HepG2 (cell line): ENCODE data around the gene CLCN1. TPM values are rescaled to one million over a fixed set of nuclear protein-coding genes. Genes with fewer than 3 reads are reported as not detected.
A peak's percentile ranks its signal among the peaks of the same experiment; 100 is the strongest.

Experiments
- CENPBD1 ChIP-seq: sonication (generic); formaldehyde crosslinking; IDR thresholded peaks from 2 replicates; pipeline ENCODE4 v1.8.0; 2022; ENCODE audit warnings: missing genetic modification reagents, low read depth, mild to moderate bottlenecking, borderline replicate concordance
- FOSL1 ChIP-seq: sonication (generic); formaldehyde crosslinking; IDR thresholded peaks from 2 replicates; pipeline ENCODE4 v1.9.0; 2021; ENCODE audit warnings: missing genetic modification reagents, borderline replicate concordance
- KDM1A ChIP-seq: IDR thresholded peaks from 2 replicates; pipeline ENCODE4 v1.6.1; 2016; ENCODE audit warnings: missing compliant biosample characterization
- NFE2L1 ChIP-seq: sonication (generic); formaldehyde crosslinking; IDR thresholded peaks from 2 replicates; pipeline ENCODE4 v1.4.0; 2020; ENCODE audit warnings: missing genetic modification reagents, mild to moderate bottlenecking, borderline replicate concordance
- PRMT3 ChIP-seq: sonication (generic); formaldehyde crosslinking; IDR thresholded peaks from 2 replicates; pipeline ENCODE4 v1.8.1; 2022; ENCODE audit warnings: low read depth, mild to moderate bottlenecking, moderate library complexity, missing genetic modification reagents, borderline replicate concordance
- SUZ12 ChIP-seq: fragments of 150-350 bp; IDR thresholded peaks from 2 replicates; pipeline ENCODE4 v1.6.1; 2014; ENCODE audit warnings: low read depth, low read length
- TBL1XR1 ChIP-seq: fragments of 150-350 bp; IDR thresholded peaks from 2 replicates; pipeline ENCODE4 v1.6.1; 2014; ENCODE audit warnings: borderline replicate concordance, low read length; ENCODE audit not compliant: partially characterized antibody
- TOPORS ChIP-seq: sonication (generic); formaldehyde crosslinking; IDR thresholded peaks from 2 replicates; pipeline ENCODE4 v1.8.0; 2023; ENCODE audit warnings: mild to moderate bottlenecking, missing genetic modification reagents
- ZBTB25 ChIP-seq: IDR thresholded peaks from 2 replicates; pipeline ENCODE4 v1.6.1; 2018; ENCODE audit warnings: missing genetic modification reagents
- ZC3H4 ChIP-seq: sonication (generic); formaldehyde crosslinking; IDR thresholded peaks from 2 replicates; pipeline ENCODE4 v1.4.0; 2020; ENCODE audit warnings: missing genetic modification reagents, borderline replicate concordance
- ZNF564 ChIP-seq: sonication (generic); formaldehyde crosslinking; IDR thresholded peaks from 2 replicates; pipeline ENCODE4 v1.8.1; 2023; ENCODE audit warnings: mild to moderate bottlenecking, missing genetic modification reagents
- ZNF761 ChIP-seq: sonication (generic); formaldehyde crosslinking; conservative IDR thresholded peaks from 2 replicates; pipeline ENCODE4 v1.4.0; 2020; ENCODE audit warnings: mild to moderate bottlenecking, missing genetic modification reagents
- ZNF775 ChIP-seq: sonication (generic); formaldehyde crosslinking; IDR thresholded peaks from 2 replicates; pipeline ENCODE4 v1.4.0; 2020; ENCODE audit warnings: missing genetic modification reagents, mild to moderate bottlenecking, moderate library complexity, borderline replicate concordance
- polyA plus RNA-seq, 8 experiments: library from polyadenylated mRNA; depleted of rRNA in 3 of 8; stranded (reverse) in 7 of 8; unstranded in 1 of 8; fragments of >200 nt; fragmentation: Illumina TruSeq in 4 of 8; extraction: Trizol in 4 of 8; gene quantifications; 2 replicates each; pipeline versions ENCODE4 v1.2.1 to v1.2.3, GENCODE V29; 2011 to 2016; ENCODE audit warnings: low read depth in 4 of 8, missing spikeins in 1 of 8, mixed read lengths in 1 of 8; ENCODE audit not compliant: insufficient read depth in 1 of 8
- total RNA-seq, 5 experiments: library from RNA; depleted of rRNA; stranded (reverse); fragments of >200 nt; fragmentation: Illumina TruSeq; extraction: Trizol; gene quantifications; 2 replicates each; pipeline ENCODE4 v1.2.3, GENCODE V29; 2016; ENCODE audit warnings: low read depth in 1 of 5
- TF ChIP-seq, protein P1 (sequence below): sonication (generic); formaldehyde crosslinking; IDR thresholded peaks from 2 replicates; pipeline ENCODE4 v1.4.0; 2020; ENCODE audit warnings: missing genetic modification reagents, borderline replicate concordance
- TF ChIP-seq, protein P2 (sequence below): sonication (generic); formaldehyde crosslinking; IDR thresholded peaks from 2 replicates; pipeline ENCODE4 v1.8.1; 2022; ENCODE audit warnings: mild to moderate bottlenecking, missing genetic modification reagents
- TF ChIP-seq, protein P3 (sequence below): IDR thresholded peaks from 2 replicates; pipeline ENCODE4 v1.6.1; 2016; ENCODE audit warnings: low read depth, control low read depth
- TF ChIP-seq, protein P4 (sequence below): sonication (generic); formaldehyde crosslinking; IDR thresholded peaks from 2 replicates; pipeline ENCODE4 v1.5.0; 2020; ENCODE audit warnings: mild to moderate bottlenecking, missing genetic modification reagents

Gene CLCN1
- total and polyA plus RNA-seq, 2 of the 13 experiments (the other 11 are each of a cell fraction or from before 2014, with no cell fraction given), result 0.01 TPM; not detected in 1

- TF ChIP-seq, protein P1, sequence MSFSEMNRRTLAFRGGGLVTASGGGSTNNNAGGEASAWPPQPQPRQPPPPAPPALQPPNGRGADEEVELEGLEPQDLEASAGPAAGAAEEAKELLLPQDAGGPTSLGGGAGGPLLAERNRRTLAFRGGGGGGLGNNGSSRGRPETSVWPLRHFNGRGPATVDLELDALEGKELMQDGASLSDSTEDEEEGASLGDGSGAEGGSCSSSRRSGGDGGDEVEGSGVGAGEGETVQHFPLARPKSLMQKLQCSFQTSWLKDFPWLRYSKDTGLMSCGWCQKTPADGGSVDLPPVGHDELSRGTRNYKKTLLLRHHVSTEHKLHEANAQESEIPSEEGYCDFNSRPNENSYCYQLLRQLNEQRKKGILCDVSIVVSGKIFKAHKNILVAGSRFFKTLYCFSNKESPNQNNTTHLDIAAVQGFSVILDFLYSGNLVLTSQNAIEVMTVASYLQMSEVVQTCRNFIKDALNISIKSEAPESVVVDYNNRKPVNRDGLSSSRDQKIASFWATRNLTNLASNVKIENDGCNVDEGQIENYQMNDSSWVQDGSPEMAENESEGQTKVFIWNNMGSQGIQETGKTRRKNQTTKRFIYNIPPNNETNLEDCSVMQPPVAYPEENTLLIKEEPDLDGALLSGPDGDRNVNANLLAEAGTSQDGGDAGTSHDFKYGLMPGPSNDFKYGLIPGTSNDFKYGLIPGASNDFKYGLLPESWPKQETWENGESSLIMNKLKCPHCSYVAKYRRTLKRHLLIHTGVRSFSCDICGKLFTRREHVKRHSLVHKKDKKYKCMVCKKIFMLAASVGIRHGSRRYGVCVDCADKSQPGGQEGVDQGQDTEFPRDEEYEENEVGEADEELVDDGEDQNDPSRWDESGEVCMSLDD (CRISPR knock-in tag), result peak; percentile 95
- TF ChIP-seq PRMT3 (CRISPR knock-in tag), result no peak
- TF ChIP-seq, protein P2, sequence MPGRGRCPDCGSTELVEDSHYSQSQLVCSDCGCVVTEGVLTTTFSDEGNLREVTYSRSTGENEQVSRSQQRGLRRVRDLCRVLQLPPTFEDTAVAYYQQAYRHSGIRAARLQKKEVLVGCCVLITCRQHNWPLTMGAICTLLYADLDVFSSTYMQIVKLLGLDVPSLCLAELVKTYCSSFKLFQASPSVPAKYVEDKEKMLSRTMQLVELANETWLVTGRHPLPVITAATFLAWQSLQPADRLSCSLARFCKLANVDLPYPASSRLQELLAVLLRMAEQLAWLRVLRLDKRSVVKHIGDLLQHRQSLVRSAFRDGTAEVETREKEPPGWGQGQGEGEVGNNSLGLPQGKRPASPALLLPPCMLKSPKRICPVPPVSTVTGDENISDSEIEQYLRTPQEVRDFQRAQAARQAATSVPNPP (CRISPR knock-in tag), result no peak; the same call in 1 of the 2 replicates
- TF ChIP-seq, protein P3, sequence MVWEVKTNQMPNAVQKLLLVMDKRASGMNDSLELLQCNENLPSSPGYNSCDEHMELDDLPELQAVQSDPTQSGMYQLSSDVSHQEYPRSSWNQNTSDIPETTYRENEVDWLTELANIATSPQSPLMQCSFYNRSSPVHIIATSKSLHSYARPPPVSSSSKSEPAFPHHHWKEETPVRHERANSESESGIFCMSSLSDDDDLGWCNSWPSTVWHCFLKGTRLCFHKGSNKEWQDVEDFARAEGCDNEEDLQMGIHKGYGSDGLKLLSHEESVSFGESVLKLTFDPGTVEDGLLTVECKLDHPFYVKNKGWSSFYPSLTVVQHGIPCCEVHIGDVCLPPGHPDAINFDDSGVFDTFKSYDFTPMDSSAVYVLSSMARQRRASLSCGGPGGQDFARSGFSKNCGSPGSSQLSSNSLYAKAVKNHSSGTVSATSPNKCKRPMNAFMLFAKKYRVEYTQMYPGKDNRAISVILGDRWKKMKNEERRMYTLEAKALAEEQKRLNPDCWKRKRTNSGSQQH (CRISPR knock-in tag), result no peak
- TF ChIP-seq, protein P4, sequence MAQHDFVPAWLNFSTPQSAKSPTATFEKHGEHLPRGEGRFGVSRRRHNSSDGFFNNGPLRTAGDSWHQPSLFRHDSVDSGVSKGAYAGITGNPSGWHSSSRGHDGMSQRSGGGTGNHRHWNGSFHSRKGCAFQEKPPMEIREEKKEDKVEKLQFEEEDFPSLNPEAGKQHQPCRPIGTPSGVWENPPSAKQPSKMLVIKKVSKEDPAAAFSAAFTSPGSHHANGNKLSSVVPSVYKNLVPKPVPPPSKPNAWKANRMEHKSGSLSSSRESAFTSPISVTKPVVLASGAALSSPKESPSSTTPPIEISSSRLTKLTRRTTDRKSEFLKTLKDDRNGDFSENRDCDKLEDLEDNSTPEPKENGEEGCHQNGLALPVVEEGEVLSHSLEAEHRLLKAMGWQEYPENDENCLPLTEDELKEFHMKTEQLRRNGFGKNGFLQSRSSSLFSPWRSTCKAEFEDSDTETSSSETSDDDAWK (CRISPR knock-in tag), result no peak
- no peak for TF ChIP-seq ZNF761 (CRISPR knock-in tag)
- no peak for TF ChIP-seq TOPORS (CRISPR knock-in tag)
- 0 out of 2 replicates have a peak, but pooled peaks have one; percentile 52 for TF ChIP-seq NFE2L1 (CRISPR knock-in tag)
- no peak for TF ChIP-seq TBL1XR1
- no peak for TF ChIP-seq FOSL1 (CRISPR knock-in tag)
- no peak for TF ChIP-seq CENPBD1 (CRISPR knock-in tag)
- no peak for TF ChIP-seq KDM1A (CRISPR knock-in tag)
- TF ChIP-seq SUZ12, result no peak
- TF ChIP-seq ZBTB25, result peak; percentile 70
- TF ChIP-seq ZC3H4, result no peak
- no peak for TF ChIP-seq ZNF775
- TF ChIP-seq ZNF564 (CRISPR knock-in tag), result 0 out of 2 replicates have a peak, but pooled peaks have one; percentile 24
Observed at GRCh38 chr7:143287935-143288826, 27.7 kb upstream of the CLCN1 start, which contains the start of gene CASP2 (continued).
